ENCODE results near the gene KCNAB1.

The KCNAB1 gene

DNA sequence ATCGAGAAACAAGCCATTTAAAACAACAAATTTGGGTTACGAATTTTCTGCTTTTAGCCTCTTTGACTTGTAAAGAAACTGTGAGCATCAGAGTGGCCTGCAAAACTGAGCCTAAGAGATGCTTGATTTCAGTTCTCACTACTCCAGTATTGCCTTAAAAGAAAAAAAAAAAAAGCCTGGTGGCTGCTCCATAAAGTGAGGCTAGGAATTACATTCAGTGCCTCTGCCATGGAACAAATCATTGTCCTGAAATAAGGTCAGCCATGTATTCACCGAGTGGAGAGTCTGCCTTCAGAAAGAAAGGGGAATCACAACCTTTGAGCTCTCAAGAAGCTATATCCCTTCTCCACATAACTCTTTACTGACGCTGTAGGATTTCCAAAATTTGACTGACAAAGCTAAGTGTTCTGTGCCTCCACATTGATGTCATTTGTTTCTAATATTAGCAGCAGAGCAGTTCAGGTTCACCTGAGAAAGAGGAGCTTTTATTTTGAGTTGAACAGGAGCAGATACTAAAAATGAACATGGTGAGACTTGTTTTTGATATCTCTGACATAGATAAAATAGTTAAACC lies 297.3 kb downstream of the KCNAB1 start:
- no peak for DNase-seq

DNA sequence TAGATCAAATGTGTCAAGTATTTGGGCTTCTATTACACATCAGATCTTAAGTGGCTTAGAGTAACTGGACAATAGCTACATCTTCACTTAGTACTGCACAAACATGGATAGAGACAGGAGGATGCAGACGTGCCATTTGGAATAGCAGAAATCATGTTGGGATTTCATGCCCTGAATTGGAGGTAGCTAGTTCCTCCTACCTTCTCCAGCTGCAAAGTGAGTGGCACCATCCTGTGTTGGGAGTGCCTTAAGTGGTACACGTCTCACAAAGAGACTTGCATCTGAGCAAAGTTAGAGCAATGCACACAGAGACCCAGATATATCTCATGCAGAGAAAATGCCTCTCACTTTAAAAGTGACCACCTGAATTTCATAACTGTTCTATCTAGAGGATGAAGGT lies 298.1 kb downstream of the KCNAB1 start:
- DNase-seq: no peak

DNA sequence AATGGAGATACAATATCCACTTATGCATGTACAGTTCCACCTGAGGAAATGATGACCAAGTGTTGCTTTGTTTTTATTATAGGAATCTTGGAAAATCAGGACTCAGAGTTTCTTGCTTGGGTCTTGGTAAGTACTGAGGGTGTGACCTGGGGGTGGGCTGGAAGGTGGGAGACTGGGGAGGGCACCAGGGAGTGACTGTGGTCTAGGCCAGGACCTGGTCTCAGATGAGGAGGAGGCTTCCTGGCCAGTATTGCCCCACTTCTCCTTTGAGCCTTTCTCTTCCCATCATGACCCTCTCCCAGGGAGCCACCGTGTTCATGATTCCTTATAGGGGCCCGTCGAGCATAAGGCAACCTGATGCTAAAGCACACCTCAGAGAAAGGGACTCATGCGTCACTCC lies 301.2 kb downstream of the KCNAB1 start:
- DNase-seq: no peak

DNA sequence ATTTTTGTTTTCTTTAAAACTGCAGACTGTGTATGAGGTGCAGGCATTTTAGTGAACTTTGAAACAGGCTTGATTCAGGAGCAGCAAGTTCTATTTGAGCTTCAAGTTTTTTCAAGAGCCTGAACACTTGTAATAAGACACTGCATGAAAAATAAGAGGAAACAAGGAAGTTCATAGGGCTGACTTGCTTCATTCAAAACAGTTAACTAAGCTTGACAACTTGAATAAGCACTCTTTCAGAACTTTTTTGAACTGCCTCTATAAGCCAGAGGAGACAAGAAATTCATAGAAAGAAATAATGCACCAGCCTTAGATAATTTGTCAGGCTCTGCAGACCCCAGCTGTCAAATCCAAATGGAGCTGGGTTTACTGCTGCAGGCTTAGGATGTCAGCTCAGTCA lies 304.4 kb downstream of the KCNAB1 start:
- no peak for DNase-seq

DNA sequence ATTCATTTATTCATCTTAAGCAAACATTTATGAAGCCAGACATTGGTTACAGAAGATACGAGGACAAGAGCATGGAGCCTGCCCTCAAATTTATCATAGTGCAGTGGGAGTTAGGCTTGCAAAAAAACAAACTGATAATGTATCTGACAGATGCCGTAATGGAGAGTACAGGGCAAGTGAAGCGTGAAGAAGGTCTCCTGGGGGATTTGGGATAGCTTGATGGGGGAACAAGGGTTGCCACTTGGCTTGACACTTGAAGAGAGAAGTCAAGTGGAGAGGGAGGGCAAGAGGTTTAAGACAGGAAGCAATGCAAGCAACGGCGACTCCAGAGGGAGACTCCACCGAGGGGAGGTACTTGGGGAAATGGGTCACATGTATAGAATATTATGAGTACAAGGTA lies 305.3 kb downstream of the KCNAB1 start:
- DNase-seq: no peak

DNA sequence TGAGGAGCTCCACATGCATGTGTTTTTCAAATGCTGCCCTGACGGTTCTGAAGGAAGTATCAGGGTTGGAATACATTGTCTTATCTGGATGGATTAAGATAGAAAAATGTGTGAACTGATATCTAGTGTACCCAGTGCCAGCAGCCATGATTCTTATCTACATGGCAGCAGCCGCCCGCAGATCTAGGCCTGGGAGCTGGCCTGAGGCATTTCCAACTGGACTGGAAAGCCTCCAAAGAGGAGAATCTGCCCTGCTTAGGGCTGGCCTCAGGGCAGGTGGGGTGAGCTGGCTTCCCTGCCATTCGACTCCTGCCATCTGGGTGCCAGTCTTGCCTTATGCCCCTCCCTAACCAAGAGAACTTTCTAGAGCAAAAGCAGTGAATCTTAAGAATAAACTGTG lies 308.7 kb downstream of the KCNAB1 start:
- no peak for DNase-seq

DNA sequence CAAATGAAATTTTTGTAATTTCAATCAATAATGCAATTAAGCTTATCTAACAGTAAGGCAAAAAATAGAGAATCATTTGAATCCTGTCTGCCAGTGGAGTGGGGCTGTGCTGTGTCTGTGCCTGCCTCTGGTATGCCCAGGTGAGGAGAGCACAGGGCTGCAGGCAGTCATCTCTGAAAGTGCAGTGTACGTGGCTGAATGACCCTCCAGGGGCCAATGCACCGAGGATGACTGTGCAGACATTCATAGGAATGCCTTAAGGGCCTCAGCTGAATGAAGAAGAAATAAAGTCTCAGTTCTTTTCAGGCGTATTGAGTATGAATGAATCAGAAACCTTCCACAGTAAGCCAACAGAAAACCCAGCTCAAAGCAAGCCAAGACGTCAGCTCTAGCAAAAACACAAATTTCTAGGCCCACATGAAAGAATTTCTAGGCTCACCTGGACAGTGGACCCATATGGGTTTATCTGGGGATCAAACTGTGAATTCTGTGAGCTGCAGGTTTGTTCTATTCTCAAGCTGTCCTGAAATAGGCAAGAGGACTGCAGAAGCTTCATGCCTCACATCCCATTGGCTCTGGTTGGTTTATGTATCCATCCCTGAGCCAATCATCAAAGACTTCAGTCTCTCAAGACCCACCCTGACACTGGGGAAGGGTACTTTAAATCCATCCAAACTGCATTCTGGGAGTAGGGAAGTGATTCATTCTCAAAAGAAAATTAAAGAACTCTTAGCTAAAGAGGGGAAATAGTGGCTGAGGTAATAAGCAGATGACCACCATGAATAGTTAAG lies 311.2 kb downstream of the KCNAB1 start:
- DNase-seq: no peak

DNA sequence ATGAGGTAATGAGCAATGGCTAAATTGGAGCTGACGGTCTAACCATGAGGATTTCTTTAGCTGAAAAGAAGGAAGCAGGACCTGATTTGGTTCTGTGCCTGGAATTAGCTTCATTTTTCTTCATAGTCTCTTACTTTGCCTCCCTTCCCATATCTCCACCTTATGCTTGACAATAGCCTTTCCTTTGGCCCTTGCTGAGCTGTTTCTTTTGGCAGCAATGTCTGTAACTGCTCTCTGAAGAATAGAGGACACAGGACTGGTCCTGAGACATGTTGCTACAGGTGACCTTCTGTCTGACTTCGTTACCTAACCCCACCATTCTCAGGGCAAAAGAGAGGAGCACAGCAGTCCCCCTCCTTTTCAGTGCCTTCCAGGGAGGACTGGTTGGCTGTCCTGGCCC lies 312.2 kb downstream of the KCNAB1 start:
- DNase-seq: no peak

DNA sequence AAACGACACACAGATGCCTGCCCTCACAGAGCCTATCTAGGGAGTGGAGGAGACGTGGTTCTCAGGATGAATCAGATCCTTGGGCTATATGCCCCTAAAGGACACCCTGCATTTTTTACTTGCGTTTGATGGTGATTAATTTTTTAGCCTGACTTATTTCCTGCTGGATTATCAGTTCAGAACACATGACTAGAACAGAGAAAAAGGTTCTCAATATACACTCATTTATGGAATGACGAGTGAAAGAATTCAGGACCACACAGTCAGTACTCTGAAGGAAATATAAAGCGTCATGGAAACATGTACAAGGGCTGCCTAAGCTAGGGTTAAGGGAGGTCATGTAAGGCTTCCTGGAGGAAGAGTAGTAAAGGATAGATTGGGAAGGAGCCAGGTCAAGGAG lies 312.8 kb downstream of the KCNAB1 start:
- DNase-seq: no peak

DNA sequence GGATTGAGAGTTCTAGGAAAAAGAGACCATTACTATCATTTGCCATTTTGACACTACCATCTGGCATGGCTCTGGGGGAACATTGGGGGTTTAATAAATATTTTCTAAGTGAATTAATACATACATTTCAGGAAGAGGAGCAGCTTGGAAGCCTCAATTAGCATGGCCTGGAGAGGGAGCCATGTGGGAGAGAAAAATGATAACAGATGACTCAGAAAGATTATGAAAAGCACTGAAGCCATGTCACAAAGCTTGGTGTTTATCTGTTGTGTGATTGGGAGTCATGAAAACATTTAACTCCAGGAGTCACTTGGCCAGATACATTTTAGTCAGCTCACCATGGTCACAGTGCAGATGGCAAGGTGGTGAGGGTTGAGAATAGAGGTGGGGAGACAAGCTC lies 313.5 kb downstream of the KCNAB1 start:
- DNase-seq: no peak

DNA sequence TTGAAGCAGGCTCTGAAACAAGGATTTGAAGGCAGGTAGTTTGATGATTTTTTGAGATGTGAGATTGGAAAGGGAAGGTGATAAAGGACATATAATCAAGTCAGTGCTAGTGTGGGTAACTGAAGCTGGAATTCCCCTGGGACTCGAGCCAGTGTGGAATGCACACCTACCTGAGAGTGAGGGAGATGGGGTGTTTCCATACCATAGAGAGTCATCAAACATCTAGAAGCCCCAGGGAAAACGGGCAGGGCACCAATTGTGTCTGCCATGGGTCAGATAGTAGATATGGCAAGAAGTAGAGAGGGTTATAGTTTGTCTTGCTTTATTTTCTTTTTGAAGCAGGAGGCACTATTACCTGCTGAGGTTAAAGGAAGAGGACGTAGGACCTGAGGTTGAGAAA lies 314.5 kb downstream of the KCNAB1 start:
- no peak for DNase-seq

DNA sequence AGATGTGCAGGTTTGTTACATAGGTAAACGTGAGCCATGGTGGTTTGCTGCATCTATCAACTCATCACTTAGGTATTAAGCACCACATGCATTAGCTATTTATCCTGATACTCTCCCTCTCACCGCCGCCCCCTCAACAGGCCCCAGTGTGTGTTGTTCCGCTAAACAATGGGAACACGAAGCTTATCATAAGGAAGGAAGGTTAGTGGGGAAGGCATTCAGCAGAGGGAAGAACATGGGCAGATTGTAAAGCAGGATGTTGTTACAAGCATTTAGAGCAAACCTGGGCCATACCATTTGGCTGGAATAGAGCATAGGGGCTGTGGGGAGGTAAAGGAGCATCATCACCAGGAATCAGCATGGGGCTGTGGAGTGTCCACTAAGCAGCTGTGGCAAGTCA lies 322.7 kb downstream of the KCNAB1 start:
- DNase-seq: no peak

DNA sequence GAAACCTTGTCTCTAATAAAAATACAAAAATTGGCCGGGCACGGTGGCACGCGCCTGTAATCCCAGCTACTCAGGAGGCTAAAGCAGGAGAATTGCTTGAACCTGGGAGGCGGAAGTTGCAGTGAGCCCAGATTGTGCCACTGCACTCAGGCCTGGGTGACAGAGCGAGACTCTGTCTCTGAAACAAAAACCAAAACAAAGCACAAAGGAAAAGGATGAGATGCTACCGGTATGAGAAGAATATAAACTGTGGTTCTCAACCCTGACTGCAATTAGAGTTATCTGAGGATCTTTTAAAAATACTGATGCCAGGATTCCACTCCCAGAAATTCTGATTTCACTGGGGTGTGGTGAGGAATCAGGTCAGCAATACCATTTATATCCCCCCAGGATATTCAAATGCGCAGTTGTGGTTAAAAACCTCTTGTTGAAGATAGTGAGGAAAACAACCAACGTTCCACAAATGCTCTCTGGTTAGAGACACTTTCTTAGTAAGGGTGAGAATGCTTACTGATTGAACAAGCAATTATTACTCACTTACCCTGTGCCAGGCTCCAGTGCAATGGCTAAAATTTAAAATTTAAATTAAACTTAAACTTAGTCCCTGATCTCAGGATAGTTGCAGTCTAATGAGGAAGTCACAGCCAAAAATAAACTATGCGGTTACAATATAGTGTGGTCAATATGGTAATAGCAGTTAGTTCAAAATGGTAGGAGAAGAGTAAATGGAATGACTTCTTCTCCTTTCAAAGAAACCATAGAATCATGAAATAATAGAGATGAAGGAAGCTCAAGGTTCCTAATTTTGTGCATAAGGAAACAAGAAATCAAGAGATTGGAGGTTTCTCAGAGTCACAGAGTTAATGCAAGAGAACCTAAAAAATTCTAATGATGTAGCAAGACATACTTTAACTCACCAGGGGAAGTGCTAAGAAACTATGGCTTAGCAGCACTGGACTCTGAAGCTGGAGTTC lies 325.0 kb downstream of the KCNAB1 start:
- DNase-seq: no peak

DNA sequence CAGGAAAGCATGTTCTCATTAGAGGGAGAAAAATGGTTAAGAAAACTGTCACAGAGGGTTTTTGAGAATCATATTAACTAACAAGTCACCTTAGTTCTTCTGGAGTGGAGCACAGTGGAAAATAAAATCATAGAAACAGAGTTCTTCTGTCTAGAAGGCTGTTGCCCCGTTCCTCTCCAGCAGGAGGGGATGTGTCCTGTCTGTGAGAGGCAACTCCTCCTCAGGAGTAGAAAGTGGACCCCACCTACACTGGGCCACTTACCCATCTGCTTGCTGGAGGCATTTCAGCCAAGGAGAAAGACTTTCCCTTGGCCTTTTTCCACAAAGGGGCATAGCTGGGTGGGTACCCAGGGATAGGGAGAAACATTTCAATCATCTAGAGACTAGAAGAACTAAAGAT lies 327.9 kb downstream of the KCNAB1 start:
- DNase-seq: peak; percentile 42

DNA sequence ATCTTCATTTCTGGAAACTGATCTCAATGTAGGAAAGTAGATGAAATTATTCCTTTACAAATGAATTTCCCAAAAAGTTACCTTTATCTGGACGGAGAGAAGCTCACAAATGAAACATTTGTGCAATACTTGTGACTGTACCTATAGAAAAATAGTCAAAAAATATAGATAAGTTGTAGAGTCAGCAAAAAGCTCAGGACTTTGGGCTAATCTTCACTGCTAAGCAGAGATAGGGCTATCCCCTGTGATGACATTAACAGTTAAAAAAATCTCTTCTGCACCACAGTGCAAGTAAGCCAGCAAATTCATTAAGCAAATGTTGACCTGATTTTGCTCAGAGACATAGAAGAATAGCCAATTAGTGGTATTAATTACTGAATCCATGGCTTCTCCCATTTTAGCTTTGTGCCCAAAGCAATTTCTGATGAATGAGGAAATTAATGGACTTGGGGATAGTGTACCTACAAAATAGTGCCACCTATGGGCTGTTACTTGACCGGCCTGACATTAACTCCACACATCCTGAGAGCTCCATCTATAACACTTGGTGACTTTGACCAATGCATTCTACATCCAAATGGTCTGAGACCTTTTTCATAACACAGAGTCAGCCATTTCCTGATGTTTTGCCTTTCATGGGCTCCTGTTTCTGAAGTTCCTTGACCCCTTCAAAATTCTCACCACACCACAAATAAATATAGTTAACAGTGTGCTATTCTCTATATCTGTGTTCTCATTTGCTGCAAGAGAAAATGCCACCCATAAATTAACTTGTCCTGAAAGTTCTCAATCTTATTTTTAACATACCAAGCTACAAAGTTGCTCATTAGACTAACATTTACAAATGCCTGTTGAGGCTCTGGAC lies 329.6 kb downstream of the KCNAB1 start:
- peak; percentile 11 for DNase-seq

DNA sequence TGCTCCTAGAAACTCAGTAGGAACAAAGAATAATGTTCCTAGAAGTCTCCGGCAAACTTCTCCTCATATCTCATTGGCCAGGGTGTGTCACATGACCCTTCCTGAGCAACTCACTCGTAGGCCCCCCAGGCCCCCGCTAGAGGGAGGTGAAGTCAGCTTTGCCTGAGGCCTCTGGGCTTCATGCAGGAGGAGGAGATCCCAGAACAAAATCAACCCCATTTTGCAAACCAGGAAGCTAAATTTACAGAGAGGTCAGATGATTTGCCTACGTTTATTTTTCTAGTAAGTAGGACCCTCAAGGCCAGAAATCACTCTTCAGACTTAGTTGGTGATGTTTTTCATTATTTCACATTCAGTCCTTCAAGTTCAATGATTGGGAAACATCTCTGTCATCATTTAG lies 335.5 kb downstream of the KCNAB1 start:
- no peak for DNase-seq

DNA sequence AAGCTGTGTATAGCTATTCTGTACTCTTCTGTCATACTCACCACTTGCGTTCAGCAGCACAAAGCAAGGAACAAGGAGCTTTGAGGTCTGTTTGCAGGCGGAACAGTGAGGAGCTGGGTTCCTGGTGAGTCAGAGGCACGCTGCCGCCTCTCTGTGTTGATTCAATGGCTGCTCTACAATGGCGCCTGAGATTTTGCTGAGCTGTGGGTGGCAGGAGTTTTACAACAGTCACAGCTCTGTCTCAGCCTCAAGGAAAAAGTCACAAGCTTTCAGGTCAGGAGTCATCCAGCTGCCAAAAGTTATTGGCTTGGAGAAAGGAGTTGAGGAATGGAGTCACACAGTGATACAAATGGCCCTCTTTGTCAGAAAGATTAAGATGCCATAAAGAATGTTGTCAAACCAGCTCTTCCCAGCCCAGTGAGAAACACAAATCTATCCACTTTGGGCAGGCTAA lies 336.4 kb downstream of the KCNAB1 start:
- no peak for DNase-seq

DNA sequence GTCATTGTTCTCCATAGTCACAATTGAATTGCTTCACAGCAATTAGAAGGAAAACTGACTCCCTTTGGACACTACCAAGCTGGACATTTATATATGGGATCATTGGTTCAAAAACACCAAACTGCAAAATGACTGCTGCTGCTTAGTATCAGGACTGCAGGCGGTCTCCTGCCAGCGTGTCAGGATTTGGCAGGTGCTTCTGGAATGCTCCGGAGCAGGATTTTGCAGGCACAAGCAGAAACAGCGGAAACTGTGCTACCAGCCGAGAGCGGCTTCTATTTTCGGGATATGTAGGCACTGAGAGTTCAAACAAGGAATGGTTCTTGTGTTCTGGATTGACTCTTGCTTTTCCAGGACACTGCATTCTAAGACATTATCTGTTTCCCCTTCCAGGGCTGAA lies 339.1 kb downstream of the KCNAB1 start:
- DNase-seq: no peak

DNA sequence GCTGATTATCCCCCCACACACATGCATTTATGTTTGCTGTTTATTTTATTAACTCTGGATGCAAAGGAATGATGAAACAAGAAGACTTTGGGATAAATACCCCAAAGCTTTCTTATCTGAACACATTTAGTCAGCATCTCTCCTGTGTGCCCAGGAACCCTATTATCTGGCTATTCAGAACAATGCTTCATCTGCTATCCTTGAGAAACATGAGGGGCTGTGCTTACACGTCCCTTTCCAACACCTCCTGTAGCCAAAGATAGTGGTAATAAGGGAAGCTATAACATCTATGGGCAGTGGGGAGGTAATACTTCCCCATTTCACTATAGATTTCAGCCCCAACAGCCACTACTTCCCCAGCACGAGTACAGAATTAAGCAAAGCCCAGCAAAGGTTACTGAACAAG lies 339.8 kb downstream of the KCNAB1 start:
- DNase-seq: no peak

DNA sequence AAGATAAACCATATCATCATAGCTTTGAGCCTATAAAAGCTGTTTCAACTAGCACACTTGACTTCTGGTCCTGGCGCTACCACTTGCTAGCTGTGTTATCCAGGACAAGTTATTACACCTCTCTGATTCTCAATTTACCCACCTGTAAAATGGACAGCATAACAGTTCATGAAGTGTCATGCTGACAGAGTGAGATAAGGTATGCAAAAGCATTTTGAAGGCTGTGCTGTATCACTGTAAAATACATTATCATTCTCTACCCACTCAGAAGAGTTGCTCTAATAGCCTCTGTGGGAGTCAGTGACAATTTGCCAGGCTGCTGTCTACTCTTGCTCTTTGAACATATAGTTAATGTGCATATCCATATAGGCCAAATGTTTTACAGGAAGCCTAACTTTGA lies 341.5 kb downstream of the KCNAB1 start:
- no peak for DNase-seq

DNA sequence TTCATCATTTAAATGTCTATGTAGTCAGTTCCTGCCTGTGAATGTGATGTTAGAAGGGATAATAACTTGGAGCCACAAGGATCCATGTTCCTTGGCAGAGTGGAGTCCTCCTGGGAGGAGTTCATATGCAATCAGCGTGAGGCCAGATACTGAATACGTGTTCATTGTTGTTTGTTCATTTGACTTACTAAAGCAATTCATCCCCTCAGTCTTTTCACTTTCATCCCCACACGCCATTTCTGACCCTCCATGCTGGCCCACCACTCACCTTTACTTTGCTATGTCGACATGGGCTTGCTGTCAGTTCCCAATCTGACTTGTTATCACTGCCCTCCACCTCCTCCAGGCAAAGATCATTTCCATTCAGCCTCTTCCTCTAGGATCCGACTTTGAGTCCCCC lies 342.7 kb downstream of the KCNAB1 start:
- DNase-seq: no peak

DNA sequence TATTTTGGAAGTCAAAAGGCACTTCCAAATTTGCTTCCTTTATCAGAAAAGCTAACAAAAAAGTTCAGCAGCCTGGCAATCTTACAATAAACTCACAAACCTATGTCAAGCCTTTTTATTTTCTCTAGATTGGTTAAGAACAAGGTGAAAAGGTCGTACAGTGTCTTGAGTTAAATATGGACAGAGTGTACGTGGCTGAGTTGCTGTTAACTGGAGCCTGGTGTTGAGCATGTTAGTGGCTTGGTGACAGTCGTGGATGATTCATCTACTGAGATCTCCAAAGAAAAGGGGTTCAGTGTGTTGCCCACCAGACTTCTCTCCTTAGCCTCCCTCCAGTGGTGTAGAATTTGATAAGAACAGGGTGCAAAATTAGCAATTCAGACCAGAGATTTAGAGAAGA lies 344.8 kb downstream of the KCNAB1 start:
- no peak for DNase-seq

DNA sequence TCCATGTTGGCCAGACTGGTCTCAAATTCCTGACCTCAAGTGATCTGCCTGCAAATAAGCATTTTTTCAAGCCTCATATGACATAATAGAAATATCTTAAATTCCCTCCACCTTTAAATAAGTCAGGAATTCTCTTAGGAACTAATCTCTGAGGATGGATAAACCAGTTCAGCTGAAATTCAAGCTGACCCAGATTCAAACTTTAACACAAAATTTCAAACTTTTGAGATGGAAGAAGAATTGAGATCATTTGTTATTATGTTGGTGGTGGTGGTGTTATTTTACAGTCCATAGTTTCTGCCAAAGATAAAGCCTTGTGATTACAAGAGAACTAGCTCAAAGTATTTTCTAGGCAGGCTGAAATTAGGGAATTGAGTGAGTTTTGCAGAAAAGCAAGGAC lies 349.1 kb downstream of the KCNAB1 start:
- DNase-seq: no peak

Data from CD4-positive, alpha-beta T cell treated with Interleukin-10 for 1 hour (primary cell).